22Rv1 (cell line): ENCODE data around the gene FAM184B.

Experiments
- H3K27ac ChIP-seq: fragments of 450-650 bp; 2 replicates; pipeline ENCODE4 v1.5.1; 2017
- CTCF ChIP-seq: fragments of 450-650 bp; IDR thresholded peaks from 2 replicates; pipeline ENCODE4 v1.5.1; 2017; ENCODE audit warnings: mild to moderate bottlenecking
- ZFX ChIP-seq: fragments of 450-650 bp; IDR thresholded peaks from 2 replicates; pipeline ENCODE4 v1.6.1; 2017; ENCODE audit warnings: antibody characterized with exemption, borderline replicate concordance

Gene FAM184B

DNA sequence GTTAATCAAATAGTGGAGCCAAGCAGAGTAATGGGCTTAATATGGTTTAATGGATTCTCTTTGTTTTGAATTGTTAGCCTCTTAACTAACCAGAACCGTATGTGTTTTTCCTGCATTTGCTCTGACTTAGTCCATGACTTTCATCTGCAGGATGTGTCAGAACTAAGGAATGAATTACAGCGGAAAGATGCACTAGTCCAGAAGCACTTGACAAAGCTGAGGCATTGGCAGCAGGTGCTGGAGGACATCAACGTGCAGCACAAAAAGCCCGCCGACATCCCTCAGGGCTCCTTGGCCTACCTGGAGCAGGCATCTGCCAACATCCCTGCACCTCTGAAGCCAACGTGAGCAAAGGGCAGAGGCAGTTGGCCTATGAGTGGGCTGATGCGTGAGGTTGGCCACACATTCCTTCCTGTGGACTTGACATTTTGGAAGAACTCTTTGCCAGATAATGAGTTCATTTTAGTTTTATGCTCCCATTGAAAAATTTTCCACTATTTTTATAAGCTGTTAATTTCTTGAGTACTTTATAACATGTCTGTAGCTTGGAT is 157.9 kb downstream of the FAM184B start:
- no peak overlapping the region for H3K27ac ChIP-seq
- TF ChIP-seq ZFX = no peak
- no peak for TF ChIP-seq CTCF

DNA sequence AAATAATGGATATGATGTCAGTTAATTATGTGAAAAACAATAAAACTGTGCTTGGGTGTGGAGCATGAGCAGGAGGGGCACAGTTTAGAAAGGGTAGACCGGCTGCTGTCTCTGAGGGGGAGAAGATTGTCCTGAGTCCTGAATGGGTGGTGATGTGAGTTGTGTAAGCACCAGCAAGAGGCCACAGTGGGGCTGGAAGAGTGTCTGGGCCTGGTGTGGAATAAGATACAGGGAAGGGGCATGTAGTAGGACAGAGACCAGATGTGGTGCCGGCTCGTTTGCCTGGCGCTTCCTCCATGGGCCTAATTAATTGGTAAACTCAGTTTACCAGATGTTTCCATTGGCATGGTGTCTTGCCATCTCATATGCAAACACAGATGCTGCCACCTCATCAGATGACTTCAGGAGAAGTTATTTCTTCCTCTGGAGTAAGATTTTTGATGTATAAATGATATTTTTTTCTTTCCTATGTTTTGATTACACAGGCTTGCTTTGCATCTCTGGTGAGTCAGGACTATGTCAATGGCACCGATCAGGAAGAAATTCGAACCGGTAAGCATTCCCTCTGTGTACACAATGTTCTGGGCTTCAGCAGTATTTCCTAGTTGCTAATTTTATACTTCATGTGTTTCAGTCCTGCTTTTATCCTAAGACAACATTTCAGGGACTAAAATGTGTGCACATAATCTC is 161.9 kb downstream of the FAM184B start:
- no peak for TF ChIP-seq ZFX
- H3K27ac ChIP-seq = no peak overlapping the region

- no peak overlapping the region for H3K27ac ChIP-seq
- no peak for TF ChIP-seq ZFX
- no peak for TF ChIP-seq CTCF
Measured at GRCh38 chr4:17618926-17619325, 162.5 kb downstream of the FAM184B start.

GRCh38 chr4:17616283-17616682 is 165.1 kb downstream of the FAM184B start:
- H3K27ac ChIP-seq = no peak overlapping the region
- TF ChIP-seq CTCF (no peak), ZFX (no peak)

GRCh38 chr4:17614416-17615299 is 166.8 kb downstream of the FAM184B start, which contains the start of gene MED28:
Gene MED28 (plus strand): TSS chr4:17614641. CDS start chr4:17614655, 14 bp downstream.
- H3K27ac ChIP-seq = peak within 1 kb of the TSS; percentile 64
- no peak for TF ChIP-seq CTCF
- TF ChIP-seq ZFX = no peak

DNA sequence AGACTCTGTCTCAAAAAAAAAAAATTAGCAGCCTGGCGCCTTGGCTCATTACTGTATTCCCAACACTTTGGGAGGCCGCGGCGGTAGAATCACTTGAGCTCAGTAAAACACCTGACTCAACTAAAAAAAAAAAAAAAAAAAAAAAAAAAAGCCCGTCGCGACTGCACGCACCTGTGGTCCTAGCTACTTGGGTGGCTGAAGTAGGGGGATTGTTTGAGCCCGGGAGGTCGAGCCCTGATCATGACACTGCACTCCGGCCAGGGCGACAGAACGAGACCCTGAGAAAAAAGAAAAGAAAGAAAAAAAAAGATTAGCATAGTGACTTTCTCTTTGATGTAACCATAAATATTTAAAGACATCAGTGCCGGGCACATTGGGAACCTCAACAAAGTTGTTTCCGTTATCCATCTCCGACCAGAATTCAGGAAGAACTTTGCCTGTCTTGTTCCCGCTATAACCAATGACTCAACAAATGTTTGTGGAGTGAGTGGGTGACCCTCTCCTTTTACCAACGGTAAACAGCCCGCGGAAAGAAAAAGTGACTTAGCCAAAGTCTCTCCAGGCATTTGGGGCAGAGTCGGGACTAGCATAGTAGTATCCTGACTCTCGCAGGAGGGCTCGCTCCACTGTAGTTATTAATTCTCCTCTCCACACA is 167.5 kb downstream of the FAM184B start:
- peak overlapping the region; percentile 64 for H3K27ac ChIP-seq

More for the DNA sequence above, 167.5 kb downstream of the FAM184B start:
- no peak for TF ChIP-seq CTCF
- TF ChIP-seq ZFX = no peak
